GM06990 (cell line): ENCODE data around the gene ARID1B.

Source experiments
- DNase-seq: peaks from one replicate; pipeline ENCODE4 v3.0.0-alpha.2; 2011; ENCODE audit not compliant: insufficient read length; ENCODE audit errors: extremely low read depth
- H3K27me3 ChIP-seq: replicated peaks from 2 replicates; pipeline ENCODE4 v1.6.0; 2011; ENCODE audit warnings: low read length; ENCODE audit not compliant: control insufficient read depth, insufficient read depth
- H3K36me3 ChIP-seq: 2 replicates; pipeline ENCODE4 v1.5.1; 2011; ENCODE audit warnings: low read length; ENCODE audit not compliant: control insufficient read depth, insufficient read depth
- H3K4me3 ChIP-seq: replicated peaks from 2 replicates; pipeline ENCODE4 v1.5.1; 2011; ENCODE audit warnings: low read depth, mild to moderate bottlenecking, control low read depth, low read length
- TF ChIP-seq, protein P1 (sequence below): IDR thresholded peaks from 2 replicates; pipeline ENCODE4 v1.5.1; 2011; ENCODE audit warnings: low read length, control low read depth, mild to moderate bottlenecking, inconsistent platforms; ENCODE audit not compliant: insufficient read depth, poor library complexity, severe bottlenecking

Gene ARID1B

GRCh38 chr6:156832669-156833068, 55.5 kb downstream of the ARID1B start:
- peaks cover 6% of the 10 kb centered on the region for H3K36me3 ChIP-seq
- TF ChIP-seq, protein P1, sequence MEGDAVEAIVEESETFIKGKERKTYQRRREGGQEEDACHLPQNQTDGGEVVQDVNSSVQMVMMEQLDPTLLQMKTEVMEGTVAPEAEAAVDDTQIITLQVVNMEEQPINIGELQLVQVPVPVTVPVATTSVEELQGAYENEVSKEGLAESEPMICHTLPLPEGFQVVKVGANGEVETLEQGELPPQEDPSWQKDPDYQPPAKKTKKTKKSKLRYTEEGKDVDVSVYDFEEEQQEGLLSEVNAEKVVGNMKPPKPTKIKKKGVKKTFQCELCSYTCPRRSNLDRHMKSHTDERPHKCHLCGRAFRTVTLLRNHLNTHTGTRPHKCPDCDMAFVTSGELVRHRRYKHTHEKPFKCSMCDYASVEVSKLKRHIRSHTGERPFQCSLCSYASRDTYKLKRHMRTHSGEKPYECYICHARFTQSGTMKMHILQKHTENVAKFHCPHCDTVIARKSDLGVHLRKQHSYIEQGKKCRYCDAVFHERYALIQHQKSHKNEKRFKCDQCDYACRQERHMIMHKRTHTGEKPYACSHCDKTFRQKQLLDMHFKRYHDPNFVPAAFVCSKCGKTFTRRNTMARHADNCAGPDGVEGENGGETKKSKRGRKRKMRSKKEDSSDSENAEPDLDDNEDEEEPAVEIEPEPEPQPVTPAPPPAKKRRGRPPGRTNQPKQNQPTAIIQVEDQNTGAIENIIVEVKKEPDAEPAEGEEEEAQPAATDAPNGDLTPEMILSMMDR: no peak
- H3K27me3 ChIP-seq: no peaks in the 10 kb centered on the region
- H3K4me3 ChIP-seq: no peak overlapping the region
- DNase-seq: no peak

DNA sequence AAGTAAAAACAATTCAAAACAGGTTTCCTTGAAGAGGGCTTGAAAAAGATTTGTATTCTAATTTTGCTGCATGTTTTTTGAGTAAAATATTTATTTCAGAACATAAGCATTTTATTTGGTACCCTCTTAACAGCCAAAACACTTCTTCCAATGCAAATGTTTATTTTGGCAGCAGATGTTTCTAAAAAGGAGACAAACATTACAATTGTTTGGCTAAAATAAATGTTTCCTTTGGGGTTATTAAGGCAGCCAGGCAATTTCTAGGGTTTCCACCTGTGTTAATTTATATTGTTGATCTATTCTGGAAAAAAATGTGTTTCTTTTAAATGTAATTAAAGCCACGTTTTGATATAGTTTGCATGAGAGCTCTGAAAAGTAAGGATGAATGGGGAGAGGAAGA, 56.6 kb downstream of the ARID1B start:
- no peak for DNase-seq
- TF ChIP-seq, protein P1: no peak
- peaks cover 6% of the 10 kb centered on the region for H3K36me3 ChIP-seq

GRCh38 chr6:156839129-156839528, 62.0 kb downstream of the ARID1B start:
- H3K27me3 ChIP-seq: no peaks in the 10 kb centered on the region
- H3K36me3 ChIP-seq: peaks cover 5% of the 10 kb centered on the region
- DNase-seq: no peak
- no peak overlapping the region for H3K4me3 ChIP-seq
- TF ChIP-seq, protein P1: no peak

More for the DNA sequence above, 56.6 kb downstream of the ARID1B start:
- Histone ChIP-seq H3K27me3 (no peaks in the 10 kb centered on the region), H3K4me3 (no peak overlapping the region)

DNA sequence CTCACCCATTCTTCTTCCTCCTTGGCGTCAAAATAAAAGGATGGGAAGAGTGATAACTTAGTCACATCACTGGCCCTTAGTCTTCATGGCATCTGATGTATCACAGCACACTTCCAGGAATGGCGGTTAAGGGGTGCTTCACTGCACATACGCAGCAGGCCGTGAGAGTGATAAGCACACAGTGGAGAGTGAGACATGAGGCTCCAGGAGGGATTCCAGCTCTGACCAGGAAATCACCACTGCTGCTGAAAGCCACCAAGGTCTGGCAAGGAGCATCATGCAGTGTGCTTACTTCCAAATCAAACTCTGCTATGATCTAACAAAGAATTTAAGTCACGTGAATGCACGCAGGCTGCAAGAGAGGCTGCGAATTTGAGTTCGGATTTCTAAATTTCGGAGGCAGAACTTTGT, 62.4 kb downstream of the ARID1B start:
- Histone ChIP-seq H3K27me3 (no peaks in the 10 kb centered on the region), H3K36me3 (peaks cover 5% of the 10 kb centered on the region), H3K4me3 (no peak overlapping the region)
- no peak for DNase-seq
- TF ChIP-seq, protein P1: no peak

- H3K4me3 ChIP-seq: no peak overlapping the region
- no peaks in the 10 kb centered on the region for H3K27me3 ChIP-seq
- peaks cover 5% of the 10 kb centered on the region for H3K36me3 ChIP-seq
- TF ChIP-seq, protein P1: no peak
- no peak for DNase-seq
These were observed 63.0 kb downstream of the ARID1B start for GRCh38 chr6:156840136-156840535.

- TF ChIP-seq, protein P1: no peak
- no peak for DNase-seq
- no peak overlapping the region for H3K4me3 ChIP-seq
These were observed 63.4 kb downstream of the ARID1B start for GRCh38 chr6:156840606-156841005.

More at GRCh38 chr6:156840606-156841005, 63.4 kb downstream of the ARID1B start:
- no peaks in the 10 kb centered on the region for H3K27me3 ChIP-seq
- peaks cover 5% of the 10 kb centered on the region for H3K36me3 ChIP-seq
